Stimulated activated CD4-positive, alpha-beta T cell treated with anti-CD3 and anti-CD28 coated beads, Interleukin-12 subunit alpha, Interleukin-12 subunit beta, amount 100 ng/mL, for 48 hours (primary cell): ENCODE data around the gene ZFAND6.

ENCODE experiments used
- DNase-seq, 3 donors: peaks; one replicate each; pipeline ENCODE4 v3.0.0-alpha.2; 2020; ENCODE audit warnings: low read depth in 2 of 3, low spot score in 1 of 3

Gene ZFAND6

DNA sequence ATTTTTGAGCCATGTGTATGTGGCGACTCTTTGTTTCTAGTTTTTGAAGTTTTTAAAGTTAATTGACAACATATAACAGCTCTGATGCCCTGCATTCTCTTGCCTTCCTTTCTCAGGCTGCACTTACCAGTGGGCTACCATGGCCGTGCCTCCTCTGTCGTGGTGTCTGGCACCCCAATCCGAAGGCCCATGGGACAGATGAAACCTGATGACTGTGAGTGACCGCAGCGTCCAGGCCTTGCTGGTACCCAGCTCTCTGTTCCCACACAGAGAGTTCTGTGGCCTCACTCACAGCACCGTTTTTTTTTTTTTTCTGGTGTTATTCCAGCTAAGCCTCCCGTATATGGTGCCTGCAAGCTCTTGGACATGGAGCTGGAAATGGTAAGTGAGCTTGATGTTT is 108.5 kb downstream of the ZFAND6 start:
- DNase-seq: no peak

DNA sequence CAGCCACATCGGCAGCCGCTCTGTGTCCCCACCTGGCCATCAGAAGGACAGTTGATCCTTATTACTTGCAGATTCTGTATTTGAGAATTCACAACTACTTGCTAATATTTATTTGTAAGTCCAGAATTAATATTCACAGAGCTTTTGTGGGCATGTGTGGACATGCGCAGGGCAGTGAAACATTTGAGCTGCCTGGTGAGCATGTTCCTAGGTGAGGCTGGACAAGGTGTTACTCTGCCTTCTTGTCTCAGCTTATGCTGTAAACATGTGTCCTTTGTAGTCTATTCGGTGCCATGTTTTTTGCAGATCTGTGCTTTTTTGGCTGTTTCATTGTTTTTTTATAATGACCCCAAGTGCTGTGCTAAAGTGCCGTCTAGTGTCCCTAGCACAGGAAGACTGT is 108.9 kb downstream of the ZFAND6 start:
- DNase-seq: no peak

DNA sequence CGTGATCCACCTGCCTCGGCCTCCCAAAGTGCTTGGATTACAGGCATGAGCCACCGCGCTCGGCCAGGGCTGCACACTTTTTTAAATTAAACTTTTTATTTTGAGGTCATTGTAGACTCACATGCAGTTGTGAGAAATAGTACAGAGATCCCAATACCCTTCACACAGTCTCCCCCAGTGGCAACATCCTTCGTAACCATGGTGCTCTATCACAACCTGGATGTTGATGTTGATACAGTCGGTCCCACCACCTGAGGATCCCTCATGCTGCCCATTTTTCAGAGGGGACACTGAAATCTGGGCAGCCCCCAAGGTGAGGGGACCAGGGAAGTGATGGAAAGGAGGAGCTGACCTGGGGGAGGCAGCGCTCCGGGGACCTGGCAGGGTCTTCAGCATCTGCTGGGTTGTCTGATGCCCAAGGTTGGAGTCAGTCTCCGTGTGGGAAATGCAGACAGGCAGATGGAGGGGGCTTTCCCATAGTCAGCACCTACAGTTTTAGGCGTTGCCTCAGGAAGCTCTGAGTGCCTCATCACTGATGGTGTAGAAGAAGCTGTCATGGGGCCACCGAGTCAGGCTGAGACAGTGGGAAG is 110.4 kb downstream of the ZFAND6 start:
- no peak for DNase-seq

DNA sequence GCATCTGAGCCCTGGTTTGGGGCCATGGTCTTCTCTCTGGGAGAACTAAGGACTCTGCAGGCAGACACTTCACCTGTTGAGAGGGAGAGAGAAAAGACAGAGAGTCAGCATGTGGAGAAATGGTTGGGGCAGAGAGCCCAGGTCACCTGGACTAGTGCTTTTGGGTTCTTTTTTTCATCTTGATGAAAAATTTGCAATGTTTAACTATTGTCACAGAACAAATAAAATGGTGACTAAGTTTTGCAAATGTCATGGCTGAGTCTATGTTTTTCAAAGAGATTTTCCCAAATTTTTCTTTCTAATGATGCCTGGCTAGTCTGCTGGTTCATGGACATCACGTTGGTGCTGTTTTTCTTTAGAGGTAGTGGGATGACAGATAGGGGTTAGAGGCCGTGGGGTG is 111.1 kb downstream of the ZFAND6 start:
- DNase-seq: no peak

DNA sequence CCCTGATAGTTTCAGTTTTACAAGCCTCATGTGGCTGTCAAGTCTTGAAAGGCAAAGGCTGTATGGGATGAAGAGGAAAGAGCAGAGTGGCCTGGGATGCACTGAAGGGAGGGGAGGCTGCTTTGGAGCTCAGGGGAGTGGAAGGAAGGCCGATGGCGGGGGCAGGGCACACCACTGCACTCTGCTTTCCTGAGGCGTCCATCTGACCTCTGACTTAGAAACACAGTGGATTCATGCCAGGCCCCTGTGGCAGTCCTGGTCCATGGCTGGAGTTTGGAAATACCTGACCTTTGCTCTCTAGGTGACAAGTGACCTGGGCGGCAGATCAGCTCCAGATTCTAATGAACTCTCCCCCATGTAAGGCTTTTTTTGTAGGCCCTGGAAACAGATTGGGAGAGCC is 112.3 kb downstream of the ZFAND6 start:
- no peak for DNase-seq

DNA sequence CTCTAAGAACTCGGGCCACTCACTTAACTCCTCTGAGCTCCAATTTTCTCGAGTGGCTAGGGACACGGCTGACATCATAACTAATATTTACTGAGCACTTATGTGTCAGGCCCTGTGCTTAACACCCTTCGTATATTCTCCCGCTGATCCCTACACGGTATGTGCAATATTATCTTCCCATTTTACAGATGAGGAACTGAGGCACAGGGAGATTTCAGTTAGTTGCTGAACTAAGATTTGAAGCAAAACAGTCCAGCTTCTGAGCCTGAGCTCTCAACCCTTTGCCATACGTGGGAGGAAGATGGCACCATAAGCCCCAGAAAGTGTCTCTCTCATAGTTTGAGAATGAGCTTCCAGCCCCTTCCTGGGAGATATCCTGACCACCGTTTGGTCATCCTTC is 112.9 kb downstream of the ZFAND6 start:
- no peak for DNase-seq

DNA sequence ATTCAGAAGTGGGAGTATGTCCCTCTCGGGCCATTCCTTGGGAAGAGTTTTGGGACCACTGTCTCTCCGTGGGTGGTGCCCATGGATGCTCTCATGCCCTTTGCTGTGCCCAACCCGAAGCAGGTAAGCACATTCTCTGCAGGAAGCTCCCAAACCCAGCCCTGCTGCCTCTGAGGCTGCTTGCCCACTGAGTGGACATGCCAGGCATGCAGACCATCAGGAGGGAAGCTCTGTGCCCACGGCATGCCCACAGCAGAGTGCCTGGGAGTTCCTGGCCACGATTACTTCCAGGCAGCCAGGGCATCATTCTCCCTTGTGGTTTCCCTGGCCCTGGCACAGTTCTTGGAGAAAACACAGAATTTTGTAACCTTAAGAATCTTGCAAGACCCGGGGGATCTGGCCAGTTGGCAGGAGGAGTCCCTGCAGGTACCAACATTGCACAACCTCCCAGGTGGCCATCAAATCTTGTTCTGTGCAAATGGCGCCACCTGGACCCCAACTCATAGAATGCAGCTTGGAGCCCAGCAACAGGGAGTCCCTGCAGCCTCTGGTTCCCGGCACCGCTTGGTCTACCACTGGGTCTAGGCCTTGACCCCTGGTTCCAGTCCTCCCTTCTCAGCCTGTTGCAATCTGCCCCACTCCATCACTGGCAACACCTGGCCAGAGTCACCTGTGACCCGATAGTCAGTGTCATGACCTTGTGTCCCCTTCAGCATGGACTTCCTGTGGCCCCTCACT is 113.7 kb downstream of the ZFAND6 start:
- DNase-seq: peak; percentile 50 to 75 (median 56)

DNA sequence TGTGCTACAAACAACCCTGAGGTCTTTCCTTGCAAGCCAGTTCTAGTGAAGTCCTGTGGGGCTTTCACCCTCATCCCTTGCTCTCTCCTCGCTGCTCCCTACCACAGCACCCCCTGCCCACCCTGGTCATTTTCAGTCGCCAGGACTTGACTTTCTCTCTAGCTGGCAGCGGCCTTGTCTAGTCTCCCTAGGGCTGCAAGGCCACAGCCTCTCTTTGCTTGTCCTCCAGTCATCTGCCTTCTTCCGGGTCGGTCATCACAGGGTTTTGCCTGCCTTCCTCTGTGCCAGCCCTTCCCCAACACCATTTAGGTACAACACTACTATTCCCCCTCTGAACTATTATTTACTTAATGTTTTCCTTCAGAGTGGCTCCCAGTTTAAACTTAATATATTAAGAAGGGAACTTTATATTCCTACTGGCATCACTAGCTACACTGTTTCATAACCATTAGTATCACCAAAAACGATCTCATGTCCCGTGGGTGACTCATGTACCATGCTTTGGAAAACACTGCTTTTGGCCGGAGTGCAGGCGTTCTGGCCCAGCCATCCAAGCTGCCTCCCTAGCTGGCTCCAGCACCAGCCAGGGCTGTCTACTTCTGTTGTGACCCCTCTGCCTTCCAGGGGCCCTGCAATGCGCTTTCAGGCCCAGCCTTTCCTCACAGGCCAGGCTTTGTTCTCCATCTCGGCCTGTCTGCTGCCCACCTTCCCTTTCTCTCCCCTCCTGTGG is 114.7 kb downstream of the ZFAND6 start:
- no peak for DNase-seq

DNA sequence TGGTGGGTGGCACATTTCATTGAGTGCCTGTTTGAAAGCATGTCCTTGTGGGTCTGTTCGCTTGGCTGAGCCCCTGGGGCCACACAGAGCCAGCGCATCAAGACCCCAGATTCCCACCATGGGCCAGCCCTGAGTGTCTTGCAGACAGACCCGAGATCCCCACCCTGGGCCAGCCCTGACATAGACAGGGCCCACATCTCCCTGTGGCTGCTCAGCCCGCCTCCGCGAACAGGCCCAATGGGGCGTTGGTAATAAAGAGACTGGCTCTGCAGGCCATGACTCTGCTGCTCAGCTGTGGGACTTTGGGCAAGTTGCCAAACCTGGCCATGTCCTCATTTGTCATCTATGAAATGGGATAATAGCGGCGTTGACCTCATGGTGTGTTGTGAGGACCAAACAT is 116.0 kb downstream of the ZFAND6 start:
- DNase-seq: no peak

DNA sequence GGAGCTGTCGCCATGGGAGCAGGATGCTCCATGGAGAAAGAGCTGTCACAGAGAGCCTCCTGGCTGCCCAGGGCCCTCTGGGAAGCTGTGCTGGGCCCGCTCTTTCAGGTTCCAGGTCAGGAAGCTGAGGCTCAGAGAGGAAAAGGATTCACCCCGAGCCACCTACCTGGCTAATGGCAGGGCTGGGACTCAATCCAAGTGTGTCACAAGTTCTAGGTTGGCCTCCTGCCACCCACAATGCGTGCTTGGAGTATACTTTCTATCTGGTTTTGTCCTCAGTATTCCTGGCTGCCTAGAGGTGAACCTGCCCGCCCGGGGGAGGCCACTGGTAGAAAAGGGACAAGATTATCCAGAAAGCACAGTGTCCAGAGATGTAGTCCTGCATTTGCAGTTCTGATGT is 117.0 kb downstream of the ZFAND6 start:
- no peak for DNase-seq

DNA sequence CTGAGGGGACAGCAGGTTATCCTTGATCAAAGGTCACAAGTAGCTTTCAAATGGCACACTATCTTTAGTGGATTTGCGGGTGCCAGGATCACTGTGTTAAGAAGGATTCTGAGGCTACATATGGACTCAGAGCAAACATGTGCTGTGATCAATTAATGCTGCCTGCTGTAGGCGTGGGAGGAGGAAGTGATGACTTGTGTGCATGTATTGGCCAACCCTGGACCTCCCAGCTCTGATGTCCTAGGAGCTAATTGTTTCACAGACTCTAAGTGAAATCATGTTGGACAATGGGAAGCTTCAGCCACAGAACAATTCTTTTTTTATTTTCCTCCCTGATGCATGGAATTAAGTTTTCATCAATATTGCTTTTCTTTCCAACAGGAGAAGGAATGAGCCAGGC is 117.7 kb downstream of the ZFAND6 start:
- no peak for DNase-seq

DNA sequence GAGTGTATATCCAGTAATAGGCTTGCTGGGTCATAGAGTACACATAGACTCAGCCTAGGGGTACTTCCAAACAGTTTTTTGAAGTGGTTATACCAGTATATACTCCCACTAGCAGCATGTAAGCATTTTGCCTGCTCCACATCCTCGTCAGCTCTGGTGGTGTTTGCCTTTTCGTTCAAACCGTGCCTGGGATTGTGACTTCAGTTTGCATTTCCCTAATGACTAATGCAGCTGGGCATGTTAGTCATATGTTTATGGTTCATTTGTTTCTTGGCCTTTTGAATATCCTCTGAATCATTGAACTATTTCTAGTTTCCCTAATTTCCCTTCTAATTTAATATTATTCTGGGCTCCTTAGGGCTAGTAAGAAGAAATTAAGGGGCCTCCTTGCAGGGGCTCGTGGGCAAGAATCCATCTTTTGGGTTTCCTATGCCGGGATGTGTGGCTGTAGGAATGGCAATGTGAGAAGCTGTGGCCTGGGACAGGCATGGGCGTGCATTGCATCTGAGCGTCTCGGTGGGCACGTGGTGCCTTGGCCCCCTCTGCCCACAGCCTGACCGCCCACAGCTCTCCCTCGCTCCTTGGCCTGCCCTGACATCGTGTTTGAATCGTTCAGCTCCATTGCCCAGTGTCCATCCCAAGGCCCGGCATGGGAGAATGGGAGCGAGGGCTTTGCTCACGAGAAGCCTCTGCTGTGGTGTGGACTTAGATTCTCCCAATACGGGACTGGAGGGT is 119.7 kb downstream of the ZFAND6 start:
- DNase-seq: no peak

DNA sequence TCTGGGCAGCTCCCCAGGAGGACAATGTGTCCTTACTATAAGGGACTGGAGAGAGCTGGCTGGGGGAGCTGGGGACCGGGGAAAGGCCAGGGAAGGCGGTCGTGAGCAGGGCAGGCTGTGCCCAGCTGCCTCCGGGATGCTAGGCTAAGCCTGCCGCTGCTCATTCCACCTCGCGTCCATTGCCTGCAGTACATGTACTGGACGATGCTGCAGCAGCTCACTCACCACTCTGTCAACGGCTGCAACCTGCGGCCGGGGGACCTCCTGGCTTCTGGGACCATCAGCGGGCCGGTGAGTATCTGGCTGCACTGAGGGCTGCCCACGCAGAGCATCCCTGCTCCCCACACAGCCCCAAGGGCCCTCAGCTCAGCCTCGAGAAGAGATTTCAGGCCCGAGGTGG is 120.5 kb downstream of the ZFAND6 start:
- no peak for DNase-seq

DNA sequence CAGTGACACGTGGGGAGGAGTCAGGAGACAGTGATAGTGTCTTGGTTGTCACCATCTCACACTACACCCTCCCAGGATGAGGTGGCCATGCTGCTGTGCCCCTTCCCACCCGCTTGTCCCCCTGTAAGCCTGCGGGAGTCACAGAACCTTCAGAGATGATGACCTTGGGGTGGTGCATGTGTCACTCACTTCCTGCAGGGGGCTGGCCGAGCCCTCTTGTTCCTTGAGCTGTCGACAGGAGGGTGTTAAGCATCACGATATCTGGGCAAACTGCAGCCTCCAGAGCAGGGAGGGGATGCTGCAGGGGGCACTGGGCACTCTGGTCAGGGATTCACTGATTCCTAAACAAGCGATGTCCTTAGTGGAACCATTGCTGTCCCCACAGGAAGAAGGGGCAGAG is 121.0 kb downstream of the ZFAND6 start:
- no peak for DNase-seq

DNA sequence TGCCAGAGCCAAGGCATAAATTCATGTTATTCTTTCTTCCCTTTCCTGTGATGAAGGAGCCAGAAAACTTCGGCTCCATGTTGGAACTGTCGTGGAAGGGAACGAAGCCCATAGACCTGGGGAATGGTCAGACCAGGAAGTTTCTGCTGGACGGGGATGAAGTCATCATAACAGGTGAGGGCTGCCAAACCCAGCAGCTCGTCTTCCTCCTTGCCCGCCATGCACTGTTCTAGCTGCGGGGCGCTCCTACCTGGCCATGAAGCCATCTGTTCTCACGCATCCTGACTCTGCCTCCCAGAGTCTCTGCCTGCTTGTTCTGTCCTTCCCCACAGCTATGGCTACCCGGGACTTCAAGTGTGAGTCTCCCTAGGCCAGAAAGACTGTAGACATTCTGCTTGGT is 121.5 kb downstream of the ZFAND6 start:
- DNase-seq: no peak

DNA sequence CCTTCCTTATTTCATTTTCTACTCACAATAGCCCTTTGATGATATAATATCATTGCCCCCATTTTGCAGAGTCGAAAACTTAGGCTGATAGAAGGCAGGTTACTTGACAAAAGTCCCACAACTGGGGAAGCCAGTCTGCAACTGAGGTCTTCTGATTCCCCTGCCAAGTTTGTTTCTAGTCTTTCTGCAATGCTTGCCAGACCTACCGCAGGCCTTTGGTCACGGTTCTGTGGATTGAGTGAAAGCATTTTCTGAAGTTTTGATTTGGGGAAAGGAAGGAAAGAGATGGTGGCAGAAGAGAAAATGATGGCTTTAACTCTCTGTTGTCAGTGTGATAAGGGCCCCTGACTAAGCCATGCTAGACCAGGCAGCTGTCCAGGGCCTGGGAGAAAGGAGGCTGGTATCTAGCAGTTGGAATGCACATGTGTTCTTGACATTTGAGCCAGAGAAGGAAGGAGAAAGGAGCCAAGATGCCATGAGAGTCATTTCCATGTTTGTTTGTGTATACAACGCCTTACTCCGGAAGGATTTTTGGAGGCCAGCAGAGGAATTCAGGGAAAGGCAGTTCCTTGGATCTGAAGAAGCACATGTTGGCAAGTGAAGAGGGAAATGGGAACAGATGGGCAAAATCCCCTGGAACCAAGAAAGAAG is 123.3 kb downstream of the ZFAND6 start:
- no peak for DNase-seq

DNA sequence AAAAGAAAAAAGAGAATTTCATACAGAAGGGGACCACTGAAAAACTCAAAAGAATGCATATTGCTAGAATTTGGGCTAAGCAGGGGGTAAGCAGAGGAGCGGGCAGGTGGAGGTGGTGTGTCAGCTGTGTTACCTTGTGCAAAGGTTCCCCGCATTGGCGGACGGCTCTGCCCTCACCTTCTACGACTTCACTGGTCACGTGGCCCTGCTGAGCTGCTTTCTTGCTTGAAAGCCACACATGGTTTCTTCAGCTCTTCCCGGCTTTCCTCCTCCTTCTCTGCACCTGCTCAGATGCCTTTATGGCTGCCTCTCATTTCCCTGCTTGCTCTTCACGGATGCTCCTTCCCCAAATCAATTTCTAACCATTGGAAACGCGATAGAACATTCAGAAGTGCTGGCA is 123.8 kb downstream of the ZFAND6 start:
- DNase-seq: no peak

DNA sequence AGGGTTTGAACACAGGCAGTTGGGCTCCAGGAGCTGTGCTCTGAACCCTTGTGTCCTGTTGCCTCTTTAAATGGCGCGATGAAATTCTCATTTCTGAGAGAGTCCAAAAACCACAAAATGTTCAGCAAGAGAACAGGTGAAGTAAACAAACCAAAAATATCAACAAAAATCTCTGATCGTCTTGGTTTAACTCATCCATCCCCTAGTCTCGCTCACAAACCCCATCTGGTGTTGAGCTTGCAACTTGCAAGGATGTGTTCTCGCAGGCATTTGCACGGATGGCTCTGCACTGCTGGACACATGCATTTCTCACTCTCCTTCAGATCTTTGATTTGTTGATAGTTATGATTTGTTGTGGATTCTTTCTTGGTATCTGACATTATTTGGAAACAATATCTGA is 124.4 kb downstream of the ZFAND6 start:
- DNase-seq: no peak

DNA sequence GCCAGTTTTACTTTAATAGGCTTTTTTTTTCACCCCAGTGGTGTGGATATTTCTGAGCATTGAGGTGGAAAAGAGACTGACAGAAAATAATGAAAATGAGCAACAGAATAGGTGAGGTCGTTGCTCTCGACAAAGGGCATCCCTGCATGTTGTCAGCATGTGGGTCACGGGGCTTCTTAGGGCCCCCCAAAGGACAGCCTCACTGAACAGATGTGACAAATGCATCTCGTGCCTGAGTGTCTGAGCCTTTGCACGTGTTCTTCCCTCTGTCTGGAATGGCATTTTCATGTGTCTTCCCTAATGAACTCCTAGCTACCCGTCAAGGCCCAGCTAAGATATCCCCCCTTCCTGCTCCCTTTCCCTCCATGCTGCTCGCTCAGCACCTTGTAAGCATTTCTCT is 125.1 kb downstream of the ZFAND6 start:
- no peak for DNase-seq

DNA sequence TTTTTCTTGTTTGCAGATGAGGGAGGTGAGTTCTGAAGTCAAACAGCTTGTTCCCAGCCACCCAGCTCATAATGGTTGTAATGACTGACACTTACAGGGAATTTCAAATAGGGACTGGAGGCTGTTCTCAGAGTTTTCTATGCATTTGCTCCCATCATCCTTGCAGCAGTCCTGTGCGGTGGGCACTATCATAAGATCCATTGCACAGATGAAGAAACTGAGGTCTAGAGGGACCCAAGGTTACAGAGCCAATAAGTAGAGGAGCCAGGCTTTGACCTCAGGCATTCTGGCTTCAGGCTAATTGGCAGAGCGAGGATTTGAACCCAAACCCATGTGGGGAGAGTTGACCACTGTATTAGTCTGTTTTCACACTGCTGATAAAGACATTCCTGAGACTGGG is 125.7 kb downstream of the ZFAND6 start:
- no peak for DNase-seq

DNA sequence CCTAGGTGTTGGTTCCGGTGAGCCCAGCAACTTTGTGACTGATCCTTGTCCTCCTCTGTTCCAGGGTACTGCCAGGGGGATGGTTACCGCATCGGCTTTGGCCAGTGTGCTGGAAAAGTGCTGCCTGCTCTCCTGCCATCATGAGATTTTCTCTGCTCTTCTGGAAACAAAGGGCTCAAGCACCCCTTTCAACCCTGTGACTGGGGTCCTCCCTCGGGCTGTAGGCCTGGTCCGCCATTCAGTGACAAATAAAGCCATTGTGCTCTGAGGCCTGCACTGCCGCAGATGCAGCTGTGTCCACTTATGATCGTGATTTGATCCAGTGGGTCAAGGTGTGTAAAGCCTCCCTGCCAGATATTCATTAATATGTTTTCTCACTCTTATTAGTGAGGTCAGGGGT is 126.6 kb downstream of the ZFAND6 start:
- no peak for DNase-seq
